ENCODE data around the gene IFT57. TPM values are rescaled to one million over a fixed set of nuclear protein-coding genes. Genes with fewer than 3 reads are reported as not detected.

IFT57 gene
- polyA plus RNA-seq, 3 donors = 18.1 to 38.6 (median 22.1) TPM

DNA sequence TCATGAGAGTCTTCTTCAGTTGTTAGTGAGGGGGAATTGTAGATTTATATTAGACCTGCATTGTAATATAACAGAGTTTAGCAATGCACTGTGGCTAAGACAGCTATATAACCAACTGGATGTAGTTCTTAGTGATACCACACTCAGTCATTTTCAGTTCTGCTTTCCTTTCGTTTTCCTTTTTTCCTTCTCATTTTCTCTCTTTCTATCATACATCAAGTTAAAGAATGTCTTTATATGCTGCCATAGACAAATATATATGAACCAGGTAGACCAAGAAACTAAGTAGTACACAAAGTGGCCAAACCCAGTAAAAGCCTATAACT lies 87.7 kb downstream of the IFT57 start:
- no peak overlapping the region for H3K27ac ChIP-seq (ENCODE audit: low read depth, low read length)
- 42 to 88% (median 48%) methylated on average over 1 of the region's 1 CpG for WGBS, 3 donors

DNA sequence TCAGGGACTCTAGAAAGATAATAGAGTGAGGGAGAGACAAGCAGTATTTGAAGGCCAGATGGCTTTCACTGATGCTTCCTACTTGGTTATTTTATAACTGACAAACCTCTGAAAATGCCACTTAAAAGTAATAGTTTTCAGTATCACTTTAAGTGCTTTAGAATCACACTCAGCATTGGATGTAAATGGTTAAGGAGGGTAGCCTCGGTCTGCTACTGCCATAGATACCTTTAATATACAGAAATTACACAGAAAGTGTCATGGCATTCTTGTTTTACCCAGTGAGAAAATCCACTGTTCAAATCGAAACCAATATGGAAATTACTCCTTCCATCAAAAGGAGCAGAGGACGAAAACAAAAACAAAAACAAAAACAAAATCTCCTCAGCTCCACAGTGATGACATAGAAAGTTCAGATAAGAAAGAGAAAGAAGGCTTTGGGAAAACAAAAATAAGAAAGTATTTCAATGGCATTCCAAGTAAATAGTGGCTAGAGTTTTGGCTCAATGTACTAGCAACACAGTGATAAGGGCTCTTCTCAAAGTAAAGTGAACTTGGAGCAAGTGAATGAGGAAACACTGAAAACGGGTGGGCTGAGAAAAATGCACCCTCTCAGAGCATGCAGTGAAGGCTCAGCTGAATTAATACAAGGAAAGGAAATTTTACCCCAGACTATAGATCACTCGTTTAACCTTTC lies 88.2 kb downstream of the IFT57 start:
- H3K27ac ChIP-seq (ENCODE audit: low read depth, low read length) = no peak overlapping the region
- 67 to 71% (median 68%) methylated on average over 5 of the region's 5 CpGs for WGBS, 3 donors

DNA sequence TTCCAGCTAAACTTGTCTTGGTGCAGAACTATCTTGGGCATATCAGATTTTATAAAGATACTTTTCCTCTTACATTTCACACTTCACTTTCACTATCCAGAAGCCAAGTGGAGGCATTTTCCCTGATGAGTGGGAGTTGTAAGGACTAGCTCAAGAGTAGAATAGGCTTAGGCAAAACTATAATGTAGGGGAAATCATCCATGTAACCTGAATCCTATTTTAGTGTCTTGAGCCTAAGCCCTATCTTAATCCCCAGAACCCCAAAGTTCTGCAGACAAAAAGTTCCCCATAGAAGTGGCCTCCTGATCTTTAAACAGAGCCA lies 89.2 kb downstream of the IFT57 start:
- no peak overlapping the region for H3K27ac ChIP-seq (ENCODE audit: low read depth, low read length)

DNA sequence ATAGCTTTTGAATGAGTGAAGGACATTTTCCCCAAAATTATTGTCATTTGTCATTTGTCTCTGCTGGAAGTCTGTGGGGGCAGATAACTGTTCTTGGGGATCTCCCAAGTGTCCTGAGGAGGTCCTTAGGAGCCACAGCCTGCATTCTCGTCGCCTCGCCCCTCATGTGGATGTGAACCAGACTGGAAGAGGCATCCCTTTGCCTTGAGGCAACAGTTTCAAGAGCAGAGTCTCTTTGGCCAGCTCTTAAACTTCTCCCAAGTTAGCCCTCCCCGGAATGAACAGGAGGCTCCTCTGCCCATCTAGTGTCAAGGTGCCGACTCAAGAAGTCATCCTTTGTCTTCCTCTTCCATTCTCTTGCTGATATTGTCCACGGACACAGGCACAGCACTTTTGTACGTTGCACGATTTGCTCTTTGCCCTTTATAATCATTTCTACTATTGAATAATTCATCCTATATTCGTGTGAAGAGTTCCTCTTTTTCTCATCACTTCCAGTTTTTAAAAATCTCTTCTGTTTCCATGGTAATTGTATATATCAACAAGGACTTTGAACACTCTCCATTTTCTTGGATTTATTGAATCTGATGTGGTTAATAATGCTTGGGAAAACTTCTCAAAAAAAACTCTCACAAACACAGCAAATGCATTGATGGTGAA lies 90.6 kb downstream of the IFT57 start:
- H3K27ac ChIP-seq (ENCODE audit: low read depth, low read length) = no peak overlapping the region
- 76 to 89% (median 76%) methylated on average over 9 of the region's 9 CpGs for WGBS, 3 donors

- no peak overlapping the region for H3K27ac ChIP-seq (ENCODE audit: low read depth, low read length)
Measured at GRCh38 chr3:108130701-108131474, 91.3 kb downstream of the IFT57 start.

DNA sequence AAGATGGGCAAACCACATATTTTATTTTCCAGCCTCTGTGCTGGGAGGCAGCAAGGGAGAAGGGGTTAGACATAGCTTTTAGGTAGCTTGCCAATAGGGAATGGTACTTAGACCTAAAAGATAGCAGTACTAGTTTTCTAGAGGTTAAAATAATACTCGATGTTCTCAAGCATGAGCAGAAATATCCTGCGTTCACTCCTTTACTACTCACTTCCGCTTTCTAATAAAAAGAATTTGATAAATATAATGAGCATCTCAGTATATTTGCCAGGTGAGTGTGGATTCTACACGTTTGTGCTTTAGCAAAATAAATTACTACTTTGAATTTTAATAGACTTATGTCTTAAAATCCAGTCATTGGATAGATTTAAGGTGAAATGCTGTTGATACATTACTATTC lies 92.0 kb downstream of the IFT57 start:
- H3K27ac ChIP-seq (ENCODE audit: low read depth, low read length) = no peak overlapping the region
- WGBS, 3 donors = 85 to 93% (median 88%) methylated on average over 4 of the region's 4 CpGs

GRCh38 chr3:108127301-108127988 lies 94.8 kb downstream of the IFT57 start:
- no peak overlapping the region for H3K27ac ChIP-seq (ENCODE audit: low read depth, low read length)
- WGBS, 3 donors = 70 to 71% (median 71%) methylated on average over 9 of the region's 9 CpGs

GRCh38 chr3:108126348-108126747 lies 95.9 kb downstream of the IFT57 start:
- H3K27ac ChIP-seq (ENCODE audit: low read depth, low read length) = no peak overlapping the region
- 83 to 93% (median 93%) methylated on average over 1 of the region's 1 CpG for WGBS, 3 donors

DNA sequence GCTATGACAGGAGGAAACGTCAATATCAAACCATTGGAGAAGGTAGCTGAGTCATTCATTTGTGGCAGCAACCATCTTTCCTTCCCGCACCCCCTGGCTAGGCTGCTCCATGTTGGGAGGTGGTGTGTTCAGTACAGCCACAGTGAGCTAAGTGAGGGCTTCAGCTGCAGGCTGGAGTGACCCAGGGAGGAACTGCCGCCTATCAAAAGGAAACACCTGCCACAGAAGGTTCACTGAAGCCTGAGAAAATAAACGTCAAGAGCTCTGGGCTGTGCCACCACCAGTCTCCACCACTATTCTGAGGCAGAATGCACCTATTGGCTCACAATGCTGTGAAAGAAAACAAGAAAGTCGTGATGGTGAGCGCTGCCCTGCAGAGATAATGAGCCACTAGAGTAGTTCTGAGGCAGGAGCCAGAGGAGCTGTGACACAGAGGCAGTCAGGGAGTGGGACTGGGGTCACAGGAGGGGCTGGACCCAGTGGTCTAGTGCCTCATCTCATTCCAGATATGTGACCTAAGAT lies 96.6 kb downstream of the IFT57 start:
- H3K27ac ChIP-seq (ENCODE audit: low read depth, low read length) = no peak overlapping the region
- WGBS, 3 donors = 42 to 58% (median 46%) methylated on average over 6 of the region's 6 CpGs

DNA sequence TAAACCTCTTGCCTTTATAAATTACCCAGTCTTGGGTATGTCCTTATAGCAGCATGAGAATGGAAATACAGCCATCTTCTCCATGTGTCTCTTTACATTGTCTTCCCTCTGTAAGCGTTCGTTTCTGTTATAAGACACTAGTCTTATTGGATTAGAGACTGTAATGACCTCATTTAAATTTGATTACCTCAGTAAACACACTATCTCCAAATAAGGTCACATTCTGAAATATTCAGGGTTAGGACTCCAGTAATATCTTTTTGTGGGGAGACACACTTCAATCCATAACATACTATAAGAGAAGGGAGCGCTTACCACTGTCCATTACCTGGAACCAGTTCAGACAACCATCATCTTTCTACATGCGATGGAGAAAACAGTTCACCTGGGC lies 97.1 kb downstream of the IFT57 start:
- 67 to 92% (median 70%) methylated on average over 4 of the region's 4 CpGs for WGBS, 3 donors
- H3K27ac ChIP-seq (ENCODE audit: low read depth, low read length) = no peak overlapping the region

GRCh38 chr3:108124337-108125152 lies 97.7 kb downstream of the IFT57 start:
- 38 to 69% (median 46%) methylated on average over 10 of the region's 10 CpGs for WGBS, 3 donors

GRCh38 chr3:108123326-108123725 lies 98.9 kb downstream of the IFT57 start:
- no peak overlapping the region for H3K27ac ChIP-seq (ENCODE audit: low read depth, low read length)
- 70 to 87% (median 83%) methylated on average over 3 of the region's 3 CpGs for WGBS, 3 donors

More at GRCh38 chr3:108124337-108125152, 97.7 kb downstream of the IFT57 start:
- no peak overlapping the region for H3K27ac ChIP-seq (ENCODE audit: low read depth, low read length)

GRCh38 chr3:108122276-108122675 lies 99.9 kb downstream of the IFT57 start:
- H3K27ac ChIP-seq (ENCODE audit: low read depth, low read length) = no peak overlapping the region
- WGBS, 3 donors = 81 to 88% (median 82%) methylated on average over 3 of the region's 3 CpGs

GRCh38 chr3:108119398-108120104 lies 102.7 kb downstream of the IFT57 start:
- no peak overlapping the region for H3K27ac ChIP-seq (ENCODE audit: low read depth, low read length)
- WGBS, 3 donors = 72 to 97% (median 82%) methylated on average over 3 of the region's 3 CpGs

DNA sequence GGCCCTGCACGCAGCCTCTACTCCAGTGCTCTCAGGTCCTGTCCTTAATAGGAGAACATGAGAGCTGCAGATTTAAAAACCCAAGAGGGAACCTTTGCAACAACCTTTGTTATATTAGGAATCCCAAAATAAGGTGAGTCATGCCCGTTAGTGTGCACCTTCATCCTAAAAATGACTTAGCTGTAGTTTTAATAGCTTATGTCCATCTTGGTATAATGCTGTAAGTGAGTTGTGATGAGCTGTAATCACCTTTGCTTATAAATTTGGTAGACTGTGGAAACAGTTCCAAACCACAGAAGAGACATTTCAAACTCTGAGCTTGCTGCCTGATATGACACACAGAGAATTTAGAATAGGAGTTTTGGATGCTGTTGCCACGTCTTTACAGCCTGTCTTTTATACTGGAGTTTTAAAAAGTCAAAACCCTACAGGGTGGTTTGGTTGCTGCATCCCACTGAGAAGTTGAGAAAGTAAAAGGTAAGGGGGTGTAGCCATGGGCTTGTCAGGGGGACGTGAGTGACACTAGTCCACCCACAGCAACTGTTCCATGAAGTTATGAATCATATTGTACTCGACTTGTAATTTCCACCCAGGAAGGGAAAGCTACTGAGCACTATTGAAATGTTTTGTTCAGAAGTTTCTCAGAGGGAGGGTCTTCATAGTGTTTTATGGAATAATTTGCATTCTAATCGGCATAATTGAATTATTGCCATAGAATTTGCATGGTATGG lies 104.0 kb downstream of the IFT57 start:
- WGBS, 3 donors = 70 to 85% (median 79%) methylated on average over 6 of the region's 6 CpGs
- H3K27ac ChIP-seq (ENCODE audit: low read depth, low read length) = no peak overlapping the region

DNA sequence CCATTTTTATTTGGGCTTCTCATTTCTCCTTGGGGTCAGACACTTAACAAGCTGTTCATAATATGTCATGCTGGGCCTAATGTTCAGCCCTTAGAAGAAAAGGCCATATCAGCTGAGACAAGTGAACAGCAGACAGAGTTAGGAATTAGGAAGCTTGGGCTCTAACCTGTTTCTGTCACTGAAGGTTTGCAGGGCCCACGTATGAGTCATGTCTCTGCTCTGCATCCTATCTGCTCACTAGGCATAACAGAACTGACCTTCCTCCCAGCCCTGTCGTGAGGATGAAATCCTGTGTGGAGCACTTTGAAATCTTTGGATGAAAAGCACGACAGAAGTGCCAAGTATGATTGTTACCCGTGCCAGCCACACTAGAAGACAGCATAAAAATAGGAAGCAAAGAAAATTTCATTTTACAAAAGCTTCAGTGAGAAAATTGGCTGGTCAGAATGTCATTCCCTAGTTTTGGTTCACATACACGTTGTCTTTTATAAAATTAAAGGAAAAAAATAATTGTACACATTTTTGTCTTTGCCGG lies 104.9 kb downstream of the IFT57 start:
- H3K27ac ChIP-seq (ENCODE audit: low read depth, low read length) = no peak overlapping the region
- 62 to 77% (median 66%) methylated on average over 6 of the region's 6 CpGs for WGBS, 3 donors

Measured in adipose tissue (tissue), 3 donors.